GM23248 (cell line): Measurements from ENCODE around the gene MKLN1. TPM values are rescaled to one million over a fixed set of nuclear protein-coding genes. Genes with fewer than 3 reads are reported as not detected.
A peak's percentile ranks its signal among the peaks of the same experiment; 100 is the strongest.

Source experiments
- DNase-seq: peaks from one replicate; pipeline ENCODE4 v3.0.0-alpha.2; 2015
- H2AFZ ChIP-seq: fragments of 200-600 bp; sonication (generic); 2 replicates; pipeline ENCODE4 v1.6.1; 2016; ENCODE audit warnings: antibody characterized with exemption
- H3F3A ChIP-seq: fragments of 200-600 bp; sonication (generic); 2 replicates; pipeline ENCODE4 v1.6.1; 2016; ENCODE audit warnings: mild to moderate bottlenecking, antibody characterized with exemption, mixed run types; ENCODE audit not compliant: insufficient read depth
- H3K27ac ChIP-seq: fragments of 200-600 bp; sonication (generic); 2 replicates; pipeline ENCODE4 v1.5.1; 2016; ENCODE audit warnings: mild to moderate bottlenecking
- H3K27me3 ChIP-seq: fragments of 200-600 bp; sonication (generic); replicated peaks from 2 replicates; pipeline ENCODE4 v1.6.1; 2016; ENCODE audit warnings: mild to moderate bottlenecking; ENCODE audit not compliant: insufficient read depth
- H3K36me3 ChIP-seq: fragments of 200-600 bp; sonication (generic); 2 replicates; pipeline ENCODE4 v1.6.1; 2016; ENCODE audit warnings: low read depth, mild to moderate bottlenecking
- H3K4me1 ChIP-seq: fragments of 200-600 bp; sonication (generic); 2 replicates; pipeline ENCODE4 v1.6.1; 2016; ENCODE audit warnings: mild to moderate bottlenecking; ENCODE audit not compliant: insufficient read depth
- H3K4me2 ChIP-seq: fragments of 200-600 bp; sonication (generic); one replicate; pipeline ENCODE4 v1.6.1; 2016; ENCODE audit warnings: mild to moderate bottlenecking; ENCODE audit not compliant: unreplicated experiment
- H3K4me3 ChIP-seq: fragments of 200-600 bp; sonication (generic); 2 replicates; pipeline ENCODE4 v1.5.1; 2016; ENCODE audit warnings: mild to moderate bottlenecking
- H3K79me2 ChIP-seq: fragments of 200-600 bp; sonication (generic); 2 replicates; pipeline ENCODE4 v1.6.1; 2016; ENCODE audit warnings: mild to moderate bottlenecking; ENCODE audit not compliant: insufficient read depth
- H3K9ac ChIP-seq: fragments of 200-600 bp; sonication (generic); 2 replicates; pipeline ENCODE4 v1.6.1; 2016; ENCODE audit warnings: mild to moderate bottlenecking
- H3K9me2 ChIP-seq: fragments of 200-600 bp; sonication (generic); 2 replicates; pipeline ENCODE4 v1.6.1; 2016; ENCODE audit warnings: mixed run types, mild to moderate bottlenecking, moderate library complexity; ENCODE audit not compliant: insufficient read depth
- H3K9me3 ChIP-seq: fragments of 200-600 bp; sonication (generic); one replicate; pipeline ENCODE4 v1.6.1; 2017; ENCODE audit warnings: low read depth
- H4K20me1 ChIP-seq: fragments of 200-600 bp; sonication (generic); 2 replicates; pipeline ENCODE4 v1.6.0; 2016; ENCODE audit not compliant: insufficient read depth
- EZH2 ChIP-seq: fragments of 200-600 bp; sonication (generic); IDR thresholded peaks from 2 replicates; pipeline ENCODE4 v1.6.1; 2018; ENCODE audit warnings: antibody characterized with exemption, mild to moderate bottlenecking; ENCODE audit not compliant: insufficient read depth, poor library complexity, severe bottlenecking
- EZH2phosphoT487 ChIP-seq: fragments of 200-600 bp; sonication (generic); IDR thresholded peaks from 2 replicates; pipeline ENCODE4 v1.6.1; 2018; ENCODE audit warnings: antibody characterized with exemption, moderate library complexity, mild to moderate bottlenecking, low read depth; ENCODE audit not compliant: insufficient read depth
- WGBS, 2 experiments: methylation state at CpG; one replicate each; pipeline ENCODE4 v1.1.6; 2015 to 2017; ENCODE audit warnings: low lambda C conversion rate in 2 of 2, low coverage in 1 of 2; ENCODE audit errors: missing lambda C conversion rate in 2 of 2; 5-methylcytosine and 5-hydroxymethylcytosine counted together
- in situ Hi-C: fragments of 300-500 bp; cut with MboI; formaldehyde crosslinking; loops from 2 replicates; pipeline ENCODE4 v1.15.0; 2020
- polyA plus RNA-seq: library from polyadenylated mRNA; unstranded; fragments of >200 nt; fragmentation: Nextera tagmentation; extraction: Ambion mirVana; gene quantifications from 2 replicates; pipeline ENCODE4 v1.2.1, GENCODE V29; 2016
- total RNA-seq: library from RNA; depleted of rRNA; stranded (reverse); fragments of >200 nt; shearing (Covaris generic); gene quantifications from 2 replicates; pipeline ENCODE4 v1.2.3, GENCODE V29; 2014

The MKLN1 gene
- total and polyA plus RNA-seq, 2 experiments from 2014 or later: 32.1 to 35.7 TPM

GRCh38 chr7:131327049-131327625 is 539 bp upstream of the MKLN1 start:
- Histone ChIP-seq H3K27me3 (no peaks in the 10 kb centered on the region), H3K79me2 (peaks cover 44% of the 10 kb centered on the region), H3K36me3 (no peaks in the 10 kb centered on the region), H3K4me3 (peak overlapping the region; percentile 87), H3F3A (peaks cover 18% of the 10 kb centered on the region), H3K9ac (peak overlapping the region; percentile 98), H3K4me2 (peak overlapping the region; percentile 77), H3K4me1 (peaks cover 21% of the 10 kb centered on the region), H3K27ac (peak overlapping the region; percentile 95), H3K9me2 (no peaks in the 10 kb centered on the region), H4K20me1 (peaks cover 6% of the 10 kb centered on the region; the same call in 1 of the 2 replicates), H3K9me3 (no peaks in the 10 kb centered on the region), H2AFZ (peak overlapping the region; percentile 93)
- TF ChIP-seq EZH2 (no peak), EZH2phosphoT487 (no peak)
- DNase-seq: peak; percentile 86
- in situ Hi-C loops: no loop called here
- WGBS, 2 experiments: 0 to 1% methylated on average over 14 of the region's 14 CpGs

DNA sequence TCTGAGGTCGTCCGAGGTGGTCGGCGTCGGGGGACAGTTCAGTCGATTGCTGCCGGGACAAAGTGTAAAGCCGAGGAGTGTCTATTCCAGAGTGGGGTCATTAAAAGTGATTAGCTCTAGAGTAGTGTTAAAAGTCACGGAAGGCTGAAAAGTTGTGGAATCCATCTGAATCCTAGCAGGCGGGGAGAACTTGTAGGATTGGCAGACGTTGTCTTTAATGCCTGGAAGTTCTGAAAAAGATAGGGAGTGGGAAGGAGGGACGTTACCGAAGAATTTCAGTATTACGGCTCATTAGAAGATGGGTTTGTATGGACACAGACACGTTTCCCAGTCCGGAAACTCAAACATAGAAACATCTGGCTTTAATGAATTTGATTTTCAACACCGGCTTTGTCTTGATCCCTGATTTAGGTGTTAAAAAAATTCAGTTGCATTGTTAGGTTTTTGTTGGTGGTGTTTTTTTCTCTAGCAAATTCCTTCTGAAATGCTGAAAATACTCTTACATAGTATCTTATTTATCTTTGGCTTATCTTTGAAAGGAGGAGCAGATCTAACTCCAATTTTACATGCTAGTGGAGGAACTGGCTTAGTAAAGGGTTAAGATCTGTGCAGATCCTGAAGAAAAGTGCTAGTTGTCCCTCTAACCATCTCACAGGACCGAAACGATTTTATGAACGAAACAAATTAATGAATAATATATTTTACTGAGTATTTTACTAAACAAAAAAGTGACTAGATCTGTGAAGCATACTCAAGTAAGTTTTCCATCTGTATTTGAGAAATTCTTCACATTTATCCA is 900 bp downstream of the MKLN1 start:
- Histone ChIP-seq H3K27me3 (no peaks in the 10 kb centered on the region), H3F3A (peaks cover 18% of the 10 kb centered on the region), H3K36me3 (no peaks in the 10 kb centered on the region), H3K4me3 (peak overlapping the region; percentile 87), H3K27ac (peak overlapping the region; percentile 95), H3K4me1 (peaks cover 21% of the 10 kb centered on the region), H3K9me3 (no peaks in the 10 kb centered on the region), H2AFZ (peak overlapping the region; percentile 93), H4K20me1 (peaks cover 6% of the 10 kb centered on the region), H3K9ac (peak overlapping the region; percentile 98), H3K9me2 (no peaks in the 10 kb centered on the region), H3K4me2 (peak overlapping the region; percentile 100), H3K79me2 (peaks cover 59% of the 10 kb centered on the region)
- peak; percentile 62 for DNase-seq
- TF ChIP-seq EZH2phosphoT487: no peak
- no peak for TF ChIP-seq EZH2
- WGBS, 2 experiments: 1% methylated on average over 20 of the region's 20 CpGs
- in situ Hi-C loops: no loop called here

- WGBS, 2 experiments: 57 to 58% methylated on average over 1 of the region's 1 CpG
- peak; percentile 37 for DNase-seq
- Histone ChIP-seq H3K9me2 (no peaks in the 10 kb centered on the region), H3K9ac (peak overlapping the region; percentile 98), H3F3A (peaks cover 18% of the 10 kb centered on the region), H4K20me1 (peaks cover 6% of the 10 kb centered on the region), H2AFZ (no peak overlapping the region), H3K9me3 (no peaks in the 10 kb centered on the region), H3K4me2 (peak overlapping the region; percentile 100), H3K4me3 (peak overlapping the region; percentile 87), H3K36me3 (no peaks in the 10 kb centered on the region), H3K4me1 (peaks cover 21% of the 10 kb centered on the region), H3K79me2 (peaks cover 65% of the 10 kb centered on the region), H3K27me3 (no peaks in the 10 kb centered on the region), H3K27ac (peak overlapping the region; percentile 95)
- TF ChIP-seq EZH2: no peak
- no peak for TF ChIP-seq EZH2phosphoT487
- in situ Hi-C loops: no loop called here
Measured at GRCh38 chr7:131329176-131329570, 1.5 kb downstream of the MKLN1 start.

GRCh38 chr7:131330299-131330698 is 2.6 kb downstream of the MKLN1 start:
- Histone ChIP-seq H3K9ac (peak overlapping the region; percentile 98; the same call in 1 of the 2 replicates), H3K27me3 (no peaks in the 10 kb centered on the region), H4K20me1 (peaks cover 13% of the 10 kb centered on the region), H3K4me1 (peaks cover 21% of the 10 kb centered on the region), H3K27ac (no peak overlapping the region), H3K79me2 (peaks cover 76% of the 10 kb centered on the region), H3K36me3 (no peaks in the 10 kb centered on the region), H3K9me2 (no peaks in the 10 kb centered on the region), H3K4me2 (peak overlapping the region; percentile 100), H2AFZ (no peak overlapping the region), H3K9me3 (no peaks in the 10 kb centered on the region), H3K4me3 (peak overlapping the region; percentile 87), H3F3A (peaks cover 18% of the 10 kb centered on the region)
- peak; percentile 14 for DNase-seq
- WGBS, 2 experiments: 42 to 44% methylated on average over 4 of the region's 4 CpGs
- in situ Hi-C loops: no loop called here
- TF ChIP-seq EZH2phosphoT487: no peak
